A673 (cell line): Measurements from ENCODE around the gene CLSTN2. TPM values are rescaled to one million over a fixed set of nuclear protein-coding genes. Genes with fewer than 3 reads are reported as not detected.

Experiments
- BruUV-seq: library from RNA; stranded (reverse); fragments of 400-500 nt; replicated peaks from 2 replicates; lab custom pipeline; 2021; lab: Mats Ljungman, UMichigan
- CTCF ChIA-PET: fragments of 300-600 bp; sonication (Branson Sonifier 250); formaldehyde crosslinking; loops from one replicate; lab custom pipeline; 2022; ENCODE audit warnings: antibody characterized with exemption; lab: Charles Lee
- POLR2A ChIA-PET: fragments of 300-600 bp; sonication (Branson Sonifier 250); formaldehyde crosslinking; loops from one replicate; lab custom pipeline; 2022; ENCODE audit warnings: antibody characterized with exemption; ENCODE audit not compliant: low non-redundant PET; lab: Charles Lee
- DNase-seq: peaks from one replicate; pipeline ENCODE4 v3.0.0-alpha.2; 2015; ENCODE audit warnings: low spot score
- H3K27ac ChIP-seq: fragments of 200-600 bp; sonication (generic); 2 replicates; pipeline ENCODE4 v1.5.1; 2016; ENCODE audit warnings: mixed run types, low read depth, mild to moderate bottlenecking, mixed read lengths, antibody characterized with exemption, low read length; ENCODE audit not compliant: poor library complexity, severe bottlenecking
- H3K27me3 ChIP-seq: fragments of 200-600 bp; sonication (generic); replicated peaks from 2 replicates; pipeline ENCODE4 v1.6.1; 2017; ENCODE audit warnings: mixed run types, low read depth, mild to moderate bottlenecking, mixed read lengths, antibody characterized with exemption, low read length; ENCODE audit not compliant: insufficient read depth, poor library complexity
- H3K36me3 ChIP-seq: fragments of 200-600 bp; sonication (generic); 2 replicates; pipeline ENCODE4 v1.6.1; 2016; ENCODE audit warnings: mixed run types, mild to moderate bottlenecking, mixed read lengths, antibody characterized with exemption, low read length; ENCODE audit not compliant: insufficient read depth, poor library complexity, severe bottlenecking
- H3K4me1 ChIP-seq: fragments of 200-600 bp; sonication (generic); 2 replicates; pipeline ENCODE4 v1.6.1; 2017; ENCODE audit warnings: mixed run types, mild to moderate bottlenecking, mixed read lengths, antibody characterized with exemption, low read length; ENCODE audit not compliant: insufficient read depth, poor library complexity, severe bottlenecking
- H3K4me3 ChIP-seq: fragments of 200-600 bp; sonication (generic); 2 replicates; pipeline ENCODE4 v1.5.1; 2016; ENCODE audit warnings: low read depth, mixed run types, mild to moderate bottlenecking, mixed read lengths, low read length; ENCODE audit not compliant: poor library complexity, severe bottlenecking
- H3K9me3 ChIP-seq: fragments of 200-600 bp; sonication (generic); 2 replicates; pipeline ENCODE4 v1.6.1; 2016; ENCODE audit warnings: mixed run types, low read depth, mild to moderate bottlenecking, mixed read lengths, antibody characterized with exemption, low read length; ENCODE audit not compliant: poor library complexity, severe bottlenecking
- EZH2 ChIP-seq: fragments of 200-600 bp; sonication (generic); IDR thresholded peaks from 2 replicates; pipeline ENCODE4 v1.6.1; 2017; ENCODE audit warnings: borderline replicate concordance, low read depth, mild to moderate bottlenecking, mixed read lengths, antibody characterized with exemption, low read length; ENCODE audit not compliant: poor library complexity, severe bottlenecking
- intact Hi-C: fragments of 100-400 bp; cut with micrococcal nuclease; formaldehyde crosslinking; loops from one replicate; pipeline ENCODE4 v1.10.0; 2022; ENCODE audit not compliant: unreplicated experiment
- total RNA-seq: library from RNA; stranded (reverse); gene quantifications from 2 replicates; pipeline ENCODE4 v1.2.3, GENCODE V29; 2021
- TF ChIP-seq, protein P1 (sequence below): fragments of 300-800, 200-600 bp; sonication (generic); conservative IDR thresholded peaks from 2 replicates; pipeline ENCODE4 v1.5.1; 2017; ENCODE audit warnings: low read depth, mild to moderate bottlenecking, antibody characterized with exemption, low read length, moderate library complexity, mixed read lengths

The CLSTN2 gene
- total RNA-seq, 1 experiment from 2014 or later: 50.7 TPM

DNA sequence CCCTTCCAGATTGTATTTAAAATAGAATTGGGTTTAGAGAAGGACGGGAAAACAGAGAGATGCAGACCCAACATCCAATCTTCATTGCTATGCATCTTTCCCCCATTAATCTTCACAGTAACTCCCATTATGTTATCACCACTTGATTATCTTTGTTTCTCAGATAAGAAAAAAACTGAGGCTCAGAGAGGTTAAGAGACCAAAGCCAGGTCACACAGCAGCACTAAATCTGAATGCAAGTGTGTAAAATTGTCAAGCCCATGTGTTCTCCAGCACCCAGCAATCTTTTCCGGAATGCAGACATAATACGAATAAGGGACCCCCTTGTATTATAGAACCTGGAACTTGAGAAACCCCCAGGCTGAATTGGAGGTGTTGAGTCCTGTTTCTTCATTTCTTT, 662.4 kb downstream of the CLSTN2 start:
- CTCF ChIA-PET: no interaction called here
- intact Hi-C loops: no loop called here
- no peaks in the 10 kb centered on the region for H3K36me3 ChIP-seq
- POLR2A ChIA-PET: no interaction called here
- H3K4me1 ChIP-seq: no peaks in the 10 kb centered on the region
- no peak overlapping the region for H3K27ac ChIP-seq
- no peak for DNase-seq
- TF ChIP-seq, protein P1, sequence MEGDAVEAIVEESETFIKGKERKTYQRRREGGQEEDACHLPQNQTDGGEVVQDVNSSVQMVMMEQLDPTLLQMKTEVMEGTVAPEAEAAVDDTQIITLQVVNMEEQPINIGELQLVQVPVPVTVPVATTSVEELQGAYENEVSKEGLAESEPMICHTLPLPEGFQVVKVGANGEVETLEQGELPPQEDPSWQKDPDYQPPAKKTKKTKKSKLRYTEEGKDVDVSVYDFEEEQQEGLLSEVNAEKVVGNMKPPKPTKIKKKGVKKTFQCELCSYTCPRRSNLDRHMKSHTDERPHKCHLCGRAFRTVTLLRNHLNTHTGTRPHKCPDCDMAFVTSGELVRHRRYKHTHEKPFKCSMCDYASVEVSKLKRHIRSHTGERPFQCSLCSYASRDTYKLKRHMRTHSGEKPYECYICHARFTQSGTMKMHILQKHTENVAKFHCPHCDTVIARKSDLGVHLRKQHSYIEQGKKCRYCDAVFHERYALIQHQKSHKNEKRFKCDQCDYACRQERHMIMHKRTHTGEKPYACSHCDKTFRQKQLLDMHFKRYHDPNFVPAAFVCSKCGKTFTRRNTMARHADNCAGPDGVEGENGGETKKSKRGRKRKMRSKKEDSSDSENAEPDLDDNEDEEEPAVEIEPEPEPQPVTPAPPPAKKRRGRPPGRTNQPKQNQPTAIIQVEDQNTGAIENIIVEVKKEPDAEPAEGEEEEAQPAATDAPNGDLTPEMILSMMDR: no peak
- TF ChIP-seq EZH2: no peak
- H3K4me3 ChIP-seq: no peak overlapping the region
- BruUV-seq: no TSS peak
- H3K27me3 ChIP-seq: no peaks in the 10 kb centered on the region
- no peaks in the 10 kb centered on the region for H3K9me3 ChIP-seq

DNA sequence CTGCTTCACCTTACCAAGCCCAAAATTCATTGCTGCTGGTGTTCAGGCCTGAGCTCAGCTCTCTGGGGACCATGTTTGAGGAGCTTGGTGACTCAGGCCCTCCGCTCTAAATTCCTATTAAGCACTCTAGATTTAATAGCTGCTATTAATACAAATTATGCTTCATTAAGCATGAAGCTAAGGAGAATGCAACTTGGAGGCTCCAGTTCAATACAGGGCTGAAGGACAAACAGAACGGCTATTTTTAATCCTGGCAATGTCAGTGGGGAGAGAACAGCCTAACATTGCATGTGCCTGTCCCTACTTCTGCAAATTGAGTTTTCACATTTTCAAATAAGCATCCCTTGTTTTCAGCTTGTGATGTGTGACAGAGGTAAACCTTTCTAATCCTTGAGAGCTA, 662.8 kb downstream of the CLSTN2 start:
- ChIA-PET POLR2A (no interaction called here), CTCF (interaction anchor here (0.6 kb wide), 1 partner anchor 102 kb away, joined by 3 read pairs; no protein-coding TSS in a partner anchor)
- no peaks in the 10 kb centered on the region for H3K36me3 ChIP-seq
- DNase-seq: peak; percentile 6
- TF ChIP-seq, protein P1: no peak
- TF ChIP-seq EZH2: no peak
- H3K4me1 ChIP-seq: no peaks in the 10 kb centered on the region
- H3K9me3 ChIP-seq: no peaks in the 10 kb centered on the region
- no peak overlapping the region for H3K27ac ChIP-seq
- H3K27me3 ChIP-seq: no peaks in the 10 kb centered on the region
- H3K4me3 ChIP-seq: no peak overlapping the region
- intact Hi-C loops: no loop called here
- BruUV-seq: no TSS peak

DNA sequence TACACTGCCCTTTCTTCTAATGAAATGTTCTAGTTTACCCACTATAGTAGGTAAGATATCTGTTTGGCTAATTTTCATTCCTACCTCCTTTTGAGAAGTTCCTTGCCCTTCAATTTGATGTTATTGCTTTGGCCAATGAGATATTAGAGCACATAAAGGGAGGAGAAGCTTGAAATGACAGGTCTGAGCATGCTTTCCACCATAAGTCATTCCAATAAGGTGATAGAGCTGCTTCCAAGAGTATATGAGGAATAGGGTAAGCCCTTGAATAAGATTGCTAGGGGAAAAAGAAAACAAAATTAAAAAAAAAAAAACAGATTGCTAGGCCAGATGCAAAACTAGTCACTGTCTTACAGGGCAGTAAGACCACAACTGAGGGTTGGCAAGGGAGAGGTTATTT, 664.0 kb downstream of the CLSTN2 start:
- CTCF ChIA-PET: no interaction called here
- intact Hi-C loops: no loop called here
- TF ChIP-seq, protein P1: no peak
- TF ChIP-seq EZH2: no peak

More for the DNA sequence above, 664.0 kb downstream of the CLSTN2 start:
- BruUV-seq: no TSS peak
- DNase-seq: no peak
- H3K9me3 ChIP-seq: no peaks in the 10 kb centered on the region
- H3K4me1 ChIP-seq: no peaks in the 10 kb centered on the region
- H3K36me3 ChIP-seq: no peaks in the 10 kb centered on the region
- H3K27me3 ChIP-seq: no peaks in the 10 kb centered on the region
- no peak overlapping the region for H3K4me3 ChIP-seq
- POLR2A ChIA-PET: no interaction called here
- no peak overlapping the region for H3K27ac ChIP-seq
